Activated CD4-positive, alpha-beta T cell treated with anti-CD3 and anti-CD28 coated beads, Interleukin-2, amount 50 U/mL, for 24 hours (primary cell): ENCODE data around the gene MTSS2.

ENCODE experiments used
- DNase-seq, 2 donors: peaks; one replicate each; pipeline ENCODE4 v3.0.0-alpha.2; 2020; ENCODE audit warnings: low read depth in 1 of 2, low spot score in 1 of 2

Gene MTSS2, protein sequence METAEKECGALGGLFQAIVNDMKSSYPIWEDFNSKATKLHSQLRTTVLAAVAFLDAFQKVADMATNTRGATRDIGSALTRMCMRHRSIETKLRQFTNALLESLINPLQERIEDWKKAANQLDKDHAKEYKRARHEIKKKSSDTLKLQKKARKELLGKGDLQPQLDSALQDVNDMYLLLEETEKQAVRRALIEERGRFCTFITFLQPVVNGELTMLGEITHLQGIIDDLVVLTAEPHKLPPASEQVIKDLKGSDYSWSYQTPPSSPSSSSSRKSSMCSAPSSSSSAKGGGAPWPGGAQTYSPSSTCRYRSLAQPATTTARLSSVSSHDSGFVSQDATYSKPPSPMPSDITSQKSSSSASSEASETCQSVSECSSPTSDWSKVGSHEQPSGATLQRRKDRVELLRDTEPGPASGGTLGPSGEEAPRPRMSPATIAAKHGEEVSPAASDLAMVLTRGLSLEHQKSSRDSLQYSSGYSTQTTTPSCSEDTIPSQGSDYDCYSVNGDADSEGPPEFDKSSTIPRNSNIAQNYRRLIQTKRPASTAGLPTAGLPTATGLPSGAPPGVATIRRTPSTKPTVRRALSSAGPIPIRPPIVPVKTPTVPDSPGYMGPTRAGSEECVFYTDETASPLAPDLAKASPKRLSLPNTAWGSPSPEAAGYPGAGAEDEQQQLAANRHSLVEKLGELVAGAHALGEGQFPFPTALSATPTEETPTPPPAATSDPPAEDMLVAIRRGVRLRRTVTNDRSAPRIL

DNA sequence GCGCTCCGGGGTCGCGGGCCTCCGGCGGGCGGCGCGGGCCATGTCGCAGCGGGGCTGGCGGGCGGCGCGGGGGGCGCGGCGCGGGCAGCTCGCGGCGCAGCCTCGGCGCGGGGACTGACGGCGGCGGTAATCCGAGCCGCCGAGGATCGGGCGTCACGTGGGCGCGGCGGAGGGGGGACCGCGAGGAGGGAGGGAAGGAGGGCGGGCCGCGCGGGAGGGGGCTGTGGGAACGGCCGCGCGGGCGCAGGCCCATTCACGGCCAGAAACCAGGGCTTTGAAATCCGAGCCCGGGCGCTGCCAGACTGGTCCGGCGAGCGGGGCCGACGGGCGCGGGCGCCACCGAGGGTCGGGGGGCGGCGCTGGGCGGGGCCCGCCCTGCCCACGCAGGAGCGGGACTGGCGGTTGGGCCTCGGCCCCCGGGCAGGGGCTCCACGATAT is at the start of gene MTSS2:
Gene MTSS2, minus strand, starts transcription at position 116 of the 438 bp plus-strand sequence. CDS start 262 bp downstream, outside the sequence.
- no peak for DNase-seq

DNA sequence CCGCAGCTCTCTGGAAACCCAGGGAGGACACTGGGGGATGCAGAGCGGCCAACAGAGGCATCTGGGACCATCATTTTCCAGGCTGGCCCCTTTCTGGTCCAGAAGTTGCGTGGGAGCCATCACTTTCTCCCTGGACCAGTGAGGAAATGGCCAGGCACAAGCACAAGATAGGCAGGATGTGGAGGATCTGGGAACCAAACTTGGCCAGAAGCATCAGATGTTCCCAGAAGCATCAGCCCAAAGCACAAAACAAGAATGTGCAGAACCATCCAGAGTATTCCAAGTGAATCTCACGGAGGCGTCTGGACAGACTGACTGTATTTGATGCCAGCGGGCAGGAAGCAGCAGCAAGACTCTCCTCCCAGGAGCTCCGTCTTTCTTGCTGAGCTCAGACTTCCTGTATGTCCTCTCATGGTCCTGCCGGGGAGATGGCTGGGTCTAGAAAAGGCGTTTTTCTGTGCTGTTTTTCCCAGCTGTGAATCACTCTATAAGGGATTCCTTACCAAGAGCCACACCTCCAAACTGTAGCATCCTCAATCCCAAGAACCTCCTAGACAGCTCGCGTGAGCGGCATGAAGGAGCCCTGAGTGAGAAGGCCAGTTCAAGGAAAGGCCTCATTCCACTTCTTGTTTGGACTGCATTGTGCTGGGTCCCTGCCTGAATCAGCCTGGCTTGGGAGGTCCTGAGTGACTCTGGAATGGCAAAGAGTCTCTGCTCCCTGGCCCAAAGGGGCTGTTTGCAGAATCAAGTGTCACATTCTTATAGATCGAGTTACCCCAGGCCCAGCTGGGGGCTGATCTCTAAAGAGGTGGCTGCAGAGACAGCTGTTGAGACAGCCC is 49.5 kb upstream of the MTSS2 start:
- no peak for DNase-seq

DNA sequence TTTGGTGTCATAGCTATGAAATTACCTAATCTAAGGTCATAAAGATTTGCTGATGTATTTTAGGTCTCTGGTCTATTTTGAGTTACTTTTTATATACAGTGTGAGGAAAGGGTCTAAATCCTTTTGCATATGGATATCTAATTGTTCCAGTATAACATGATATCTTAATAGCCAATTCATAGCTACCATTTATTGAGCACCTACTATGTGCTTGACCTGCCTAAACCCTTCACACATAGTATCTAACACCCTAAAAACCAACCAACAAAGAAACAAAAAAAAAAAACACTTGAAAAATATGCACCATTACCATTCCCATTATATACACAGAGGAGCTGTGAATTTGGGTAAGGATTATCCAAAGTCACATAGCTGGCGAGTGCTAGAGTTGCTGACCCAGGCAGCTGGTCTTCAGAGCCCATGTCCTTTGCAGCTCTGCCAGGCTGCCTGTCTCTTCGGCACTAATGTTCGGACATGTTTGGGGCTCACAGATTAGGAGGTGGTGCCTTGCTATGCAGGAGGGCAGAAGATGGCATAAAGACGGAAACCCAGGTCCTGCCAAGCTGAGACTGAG is 48.8 kb upstream of the MTSS2 start:
- no peak for DNase-seq

DNA sequence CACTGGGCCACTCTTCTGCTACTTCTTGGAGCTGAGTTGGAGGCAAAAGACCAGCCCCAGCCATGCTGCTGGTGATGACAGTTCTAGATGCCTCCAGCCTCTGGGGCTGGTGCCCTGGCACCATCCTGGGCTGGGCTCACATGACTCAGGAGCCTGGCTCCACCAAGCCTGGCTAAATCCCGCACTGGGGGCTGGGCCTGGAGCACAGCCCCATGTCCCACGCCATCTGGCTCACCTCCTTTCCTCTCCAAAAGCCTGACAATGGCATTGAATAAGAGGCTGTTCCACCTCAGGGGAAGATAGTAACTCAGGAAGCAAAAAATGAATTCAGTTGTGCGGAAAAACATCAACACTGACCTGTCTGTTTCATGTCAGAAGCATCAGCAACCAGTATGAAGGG is 45.1 kb upstream of the MTSS2 start:
- no peak for DNase-seq

DNA sequence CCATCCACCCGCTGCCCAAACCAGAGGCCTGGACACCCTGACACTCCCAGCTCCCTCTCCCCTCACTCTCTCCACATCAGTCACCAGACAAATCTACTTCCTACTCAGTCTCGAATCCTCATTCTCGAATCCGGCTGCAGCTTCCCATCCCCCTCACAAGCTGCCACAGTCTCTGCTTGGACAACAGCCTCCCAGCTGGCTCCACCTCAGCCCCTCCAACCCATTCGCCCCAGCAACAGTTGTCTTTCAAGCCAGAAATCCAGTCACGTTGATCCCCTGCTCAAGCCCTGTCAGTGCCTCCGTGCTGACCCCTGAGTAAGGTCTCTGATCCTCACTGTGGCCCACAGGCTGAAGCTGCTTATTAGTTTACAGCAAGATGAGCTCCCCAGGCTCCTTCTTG is 44.2 kb upstream of the MTSS2 start:
- no peak for DNase-seq

DNA sequence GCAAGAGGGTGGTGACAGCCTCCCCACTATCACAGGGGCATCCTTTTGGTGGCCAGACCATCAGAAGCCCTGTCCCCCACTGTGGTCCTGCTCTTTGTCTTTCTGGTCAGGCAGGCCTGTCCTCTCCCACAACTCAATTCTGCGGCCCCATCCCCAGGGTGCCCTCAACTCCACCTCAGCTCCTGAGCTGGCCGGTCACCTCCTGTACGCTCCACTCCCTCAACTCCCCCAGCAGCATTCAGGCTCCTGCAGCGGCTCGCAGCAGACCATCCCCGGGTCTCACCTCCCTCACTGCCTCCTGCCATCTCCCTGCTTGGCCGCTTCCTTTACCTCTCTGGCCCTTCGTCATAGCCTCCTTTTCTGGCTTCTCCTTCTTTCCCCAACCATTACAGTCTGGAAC is 43.4 kb upstream of the MTSS2 start:
- DNase-seq, result no peak

DNA sequence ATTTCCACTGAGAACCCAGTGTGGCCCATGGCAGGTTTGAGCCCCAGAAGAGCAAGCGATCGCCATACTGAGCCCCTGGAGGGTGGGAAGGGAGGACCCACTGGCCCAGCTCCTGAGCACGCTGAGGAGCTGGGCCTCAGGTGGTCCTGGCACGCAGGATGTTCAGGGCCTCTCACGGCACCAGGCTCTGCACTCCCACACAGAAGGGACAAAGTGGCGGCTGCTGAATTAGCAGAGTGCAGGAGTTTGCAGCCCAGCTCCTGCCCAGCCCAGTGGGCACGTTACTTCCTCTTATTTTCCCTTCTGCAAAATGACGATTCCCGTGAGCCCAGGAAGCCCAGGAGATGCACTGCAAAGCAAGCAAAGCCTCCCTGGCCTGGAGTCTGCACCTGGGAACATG is 42.3 kb upstream of the MTSS2 start:
- no peak for DNase-seq

DNA sequence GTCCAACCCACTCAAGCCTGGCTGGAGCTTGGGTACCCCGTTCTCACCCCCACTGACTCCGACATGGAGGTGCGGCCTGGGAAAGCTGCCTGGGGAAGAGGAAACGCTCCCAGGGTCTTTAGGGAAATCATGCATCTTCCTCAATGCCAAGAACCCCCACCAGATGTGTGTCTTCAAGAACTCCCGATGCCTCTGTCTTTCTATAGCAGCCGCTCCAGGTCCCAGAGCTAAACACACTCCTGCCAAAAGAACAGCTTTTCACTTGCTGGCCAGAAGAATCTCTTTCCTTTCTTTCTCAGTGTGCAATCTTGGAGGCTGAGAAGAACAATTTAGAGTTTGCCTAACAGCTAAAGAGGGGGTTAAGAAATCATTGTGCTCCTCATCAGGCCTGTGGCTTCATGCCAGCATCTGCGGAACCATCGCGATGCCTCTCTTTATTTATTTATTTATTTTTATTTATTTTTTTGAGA is 41.1 kb upstream of the MTSS2 start:
- DNase-seq, result no peak

DNA sequence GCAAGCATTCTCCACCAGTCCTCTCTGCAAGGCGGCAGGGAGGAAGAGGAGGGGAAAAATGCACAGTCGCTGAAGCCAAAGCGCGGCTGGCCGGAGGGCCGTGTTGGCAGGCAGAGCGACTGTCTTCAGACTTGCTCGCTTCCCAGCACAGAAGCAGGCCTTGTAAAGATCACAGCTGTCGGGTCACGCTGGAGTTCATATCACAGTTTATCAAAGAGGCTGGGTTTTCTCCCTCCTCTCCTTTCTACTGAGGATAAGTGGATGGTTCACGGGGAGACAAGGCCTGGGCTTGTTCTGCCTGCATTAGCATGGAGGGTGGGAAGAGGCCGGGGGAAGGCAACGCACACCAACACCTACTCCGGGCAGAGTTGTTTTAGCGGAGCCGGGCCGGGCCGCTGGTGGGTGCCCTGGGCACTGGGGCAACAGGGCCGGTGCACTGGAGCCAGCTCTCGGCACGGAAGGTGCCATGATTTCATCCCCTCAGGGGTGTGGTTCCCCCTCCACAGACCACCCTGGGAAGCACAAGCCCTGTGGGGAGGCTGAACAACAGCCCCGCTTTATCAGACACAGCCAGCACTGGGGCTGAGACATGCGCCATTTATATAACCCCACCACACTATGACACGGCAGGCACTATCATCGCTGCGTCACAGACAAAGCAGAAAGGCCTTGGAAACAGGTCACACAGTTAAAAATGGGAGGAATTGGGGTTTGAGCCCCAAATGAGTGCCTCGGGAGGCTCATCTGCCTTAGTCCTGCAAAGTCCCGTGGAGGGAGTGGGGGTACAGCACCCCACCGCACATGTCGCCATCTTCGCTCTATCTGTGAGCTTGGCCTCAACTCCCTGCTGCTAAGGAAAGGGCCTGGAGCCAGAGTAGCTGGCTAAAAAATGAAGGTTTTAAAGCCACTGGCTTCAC is 40.3 kb upstream of the MTSS2 start:
- DNase-seq, result no peak

DNA sequence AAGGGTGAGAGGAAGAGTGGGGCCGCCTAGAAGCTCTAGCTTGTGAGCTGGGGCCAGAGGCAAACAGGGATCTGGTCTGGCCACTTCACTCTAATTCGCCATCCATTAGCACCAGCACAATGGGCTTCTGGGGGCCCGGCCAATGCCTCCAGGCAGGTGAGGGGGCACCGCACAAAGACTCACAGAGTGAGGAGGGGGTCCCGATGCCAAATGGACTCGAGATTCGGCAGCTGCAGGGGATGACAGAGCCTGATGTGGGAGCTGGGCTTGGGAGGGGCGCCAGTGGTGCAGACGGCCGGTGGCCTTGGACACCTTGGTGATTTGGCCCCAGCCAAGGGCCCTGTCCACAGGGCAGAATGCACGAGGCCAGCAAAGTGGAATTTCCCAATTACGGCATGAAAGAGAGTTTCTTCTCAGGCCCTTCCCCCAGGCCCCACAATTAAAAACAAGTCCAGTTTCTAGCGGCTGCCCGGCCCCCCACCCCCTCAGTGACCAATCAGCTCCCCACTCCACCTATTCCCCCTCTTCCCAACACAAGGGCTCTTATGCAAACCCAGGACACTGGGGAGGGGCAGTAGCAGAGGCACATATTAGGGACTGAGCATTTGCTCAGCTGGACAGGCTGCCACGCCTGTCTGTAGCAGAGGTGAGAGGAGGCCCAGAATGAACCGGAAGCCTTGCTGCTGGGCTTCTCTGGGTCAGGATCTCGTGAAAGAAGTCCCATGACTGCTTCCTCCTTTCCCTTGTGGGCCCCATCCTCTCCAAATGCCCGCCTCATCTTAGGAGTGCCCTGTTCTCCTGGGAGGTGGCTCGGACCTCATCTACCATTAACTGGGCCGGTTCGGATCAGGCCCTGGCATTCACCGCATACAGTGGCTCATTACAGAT is 39.4 kb upstream of the MTSS2 start:
- DNase-seq, result no peak

DNA sequence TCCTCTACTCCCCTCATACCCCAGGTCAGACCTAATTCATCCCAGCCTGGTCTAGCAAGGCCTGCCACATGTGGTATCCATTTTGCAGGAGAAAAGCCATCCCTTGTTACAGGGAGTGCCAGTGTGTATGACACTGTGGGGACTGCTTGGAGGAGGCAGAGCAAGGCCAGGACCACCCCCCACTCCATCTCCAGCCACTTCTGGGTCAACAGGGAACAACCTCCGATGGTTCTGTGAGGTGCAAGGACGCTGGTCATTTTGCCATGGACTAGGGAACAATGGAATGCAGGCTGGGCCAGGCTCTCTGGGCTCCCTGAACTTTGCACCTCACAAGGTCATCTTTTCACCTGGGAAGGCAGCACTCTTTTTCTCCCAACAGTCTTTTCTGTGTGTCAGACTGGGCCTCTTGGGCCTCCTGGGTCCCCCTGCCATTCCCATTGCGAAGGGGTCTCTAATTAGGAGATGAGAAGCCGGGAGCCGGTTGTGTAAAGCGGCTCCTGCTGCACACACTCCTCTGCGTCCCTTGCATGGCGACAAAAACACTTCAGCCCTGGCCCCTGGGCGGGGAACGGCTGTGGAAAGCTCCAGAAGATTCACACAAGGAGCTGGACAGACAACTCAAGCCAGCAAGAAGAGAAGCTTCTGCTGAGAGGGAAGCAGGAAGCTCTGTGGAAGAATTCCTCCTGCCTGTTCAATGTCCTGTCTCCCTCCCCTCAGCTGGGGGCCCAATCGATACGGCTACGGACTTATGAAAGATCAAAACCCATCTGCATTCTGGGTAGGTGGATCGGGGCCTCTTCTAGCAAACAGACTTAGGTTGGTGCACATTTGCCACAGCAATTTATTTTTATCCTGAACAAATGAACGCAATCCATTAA is 38.5 kb upstream of the MTSS2 start:
- no peak for DNase-seq

DNA sequence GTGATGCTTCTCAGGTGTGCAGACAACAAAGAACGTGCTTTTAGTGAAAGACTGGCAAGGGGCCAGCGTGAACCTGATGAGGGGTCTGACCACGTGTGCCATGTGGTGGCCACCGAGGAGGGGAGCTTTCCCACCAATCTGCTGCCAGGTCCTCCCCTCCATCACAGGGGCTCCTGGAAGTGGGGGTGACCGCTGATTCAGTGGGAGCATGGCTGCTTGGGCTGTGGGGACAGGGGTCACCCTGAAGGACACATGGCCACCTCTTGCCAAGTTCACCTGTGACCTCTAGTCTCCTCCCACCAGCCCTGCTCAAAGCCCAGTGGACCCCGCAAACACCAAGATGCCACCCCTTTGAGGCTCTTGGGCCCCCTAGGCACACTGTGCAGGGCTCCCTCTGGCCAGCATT is 37.9 kb upstream of the MTSS2 start:
- no peak for DNase-seq

DNA sequence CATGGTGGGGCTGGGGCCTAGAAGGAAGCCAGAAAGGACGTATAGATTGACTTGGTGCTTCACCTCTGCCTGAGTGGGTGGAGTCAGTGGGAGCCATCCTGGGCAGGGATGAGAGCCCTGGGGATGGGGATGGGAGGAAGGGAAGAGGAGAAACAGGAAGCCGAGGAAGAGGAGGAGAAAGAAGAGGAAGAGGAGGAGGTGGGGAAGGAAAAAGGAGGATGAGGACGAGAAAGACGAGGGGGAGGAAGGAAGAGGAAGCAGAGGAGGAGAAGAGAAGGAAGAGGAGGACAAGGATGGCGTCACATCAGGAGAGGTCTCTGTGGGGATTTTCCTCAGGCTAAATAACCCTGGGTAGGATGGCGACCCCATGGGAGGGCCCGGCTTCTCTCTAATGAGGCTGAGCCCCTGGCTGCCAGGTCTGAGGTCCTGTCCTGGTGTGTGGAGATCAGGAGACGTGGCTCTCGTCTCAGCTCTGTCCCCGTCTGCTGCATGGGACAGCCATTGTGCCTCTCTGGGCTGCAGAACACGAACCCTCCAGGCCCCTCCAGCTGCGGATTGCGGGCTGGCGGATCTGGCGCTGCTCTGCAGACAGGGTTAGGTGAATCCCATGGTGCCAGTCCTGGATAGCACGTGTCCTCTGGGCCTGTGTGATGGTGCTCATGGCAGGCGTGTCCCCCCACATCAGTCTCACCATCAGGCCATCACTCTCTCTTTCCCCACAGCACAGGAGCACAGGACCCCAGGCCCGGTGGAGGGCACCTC is 35.5 kb upstream of the MTSS2 start:
- DNase-seq, result no peak

DNA sequence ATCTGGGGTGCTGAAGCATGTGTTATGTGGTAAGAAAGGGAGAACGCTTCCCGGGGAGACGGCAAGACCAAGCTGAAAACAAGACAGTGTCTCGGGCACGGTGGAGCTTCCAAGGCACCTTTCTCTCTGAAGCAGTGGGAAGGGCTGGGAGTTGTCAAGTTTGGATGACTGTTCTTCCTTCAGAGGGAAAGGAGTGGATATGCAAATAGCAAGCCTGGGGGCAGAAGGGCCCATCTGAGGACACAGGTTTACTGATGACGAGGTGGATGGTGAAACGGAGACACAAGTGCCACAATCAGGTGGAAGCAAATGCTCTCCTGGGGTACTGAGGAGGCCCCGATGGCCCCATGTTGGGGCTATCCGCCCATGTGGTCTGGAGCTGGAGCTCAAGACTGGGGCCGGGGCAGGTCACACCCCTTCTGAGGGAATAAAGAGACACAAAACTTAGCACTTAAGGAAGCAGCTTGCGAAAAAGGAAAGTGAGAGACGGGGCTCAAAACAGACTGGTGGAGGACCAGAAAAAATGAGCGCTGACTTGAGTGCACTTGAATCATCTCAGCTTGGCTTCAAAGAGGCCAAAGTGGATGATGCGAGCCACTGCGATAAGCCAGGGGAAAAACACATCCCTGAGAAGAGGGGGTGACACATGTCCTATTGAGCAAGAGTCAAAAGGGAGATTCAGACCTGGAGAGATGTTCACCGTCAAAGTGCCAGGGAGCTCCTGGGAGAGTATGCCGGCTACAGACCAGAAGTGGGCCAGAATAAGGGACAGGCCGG is 34.8 kb upstream of the MTSS2 start:
- no peak for DNase-seq

DNA sequence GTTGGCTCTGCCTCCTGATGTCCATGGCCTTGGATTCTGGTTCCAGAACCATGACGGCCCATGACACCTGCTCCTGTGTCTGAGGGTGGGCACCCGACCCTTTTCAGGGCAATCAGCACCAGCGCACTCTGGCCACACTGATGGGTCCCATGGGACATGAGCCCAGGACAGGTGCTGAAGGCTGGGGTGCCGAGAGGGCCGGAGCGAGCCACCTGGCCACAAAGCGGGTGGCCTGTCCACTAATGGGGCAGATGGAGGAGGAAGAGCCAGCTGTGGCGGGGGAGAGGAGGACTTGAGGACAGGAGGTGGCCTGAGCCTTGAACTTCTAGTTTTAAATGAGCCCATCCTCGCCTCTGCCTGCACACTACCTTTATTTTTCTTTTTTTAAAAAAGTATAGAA is 31.2 kb upstream of the MTSS2 start:
- no peak for DNase-seq

DNA sequence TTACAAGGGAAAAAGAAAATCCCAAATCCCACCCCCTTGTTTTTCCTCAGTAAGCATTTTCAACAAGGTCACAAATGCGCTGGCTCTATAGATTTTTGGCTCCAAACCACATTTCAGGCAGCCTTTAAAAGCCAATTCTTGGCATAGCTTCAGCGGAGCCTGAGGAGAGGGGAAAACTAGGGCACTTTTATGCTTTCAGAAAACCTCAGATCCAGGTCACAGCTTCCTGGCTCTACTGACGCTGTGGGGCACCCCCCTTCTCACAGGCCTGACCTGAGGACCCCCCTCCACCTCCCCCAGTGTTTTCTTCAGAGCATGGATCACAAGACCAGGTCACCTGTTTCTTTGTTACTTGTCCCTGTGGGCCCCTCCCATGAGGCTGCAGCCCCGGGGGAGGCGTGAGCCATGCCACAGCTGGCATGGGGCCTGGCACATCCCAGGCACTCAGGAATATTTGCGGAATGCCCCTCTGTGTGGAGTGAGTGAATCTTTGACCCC is 30.1 kb upstream of the MTSS2 start:
- no peak for DNase-seq
